22Rv1 (cell line): ENCODE data around the gene HOXD8.

ENCODE experiments used
- ZFX ChIP-seq: fragments of 450-650 bp; IDR thresholded peaks from 2 replicates; pipeline ENCODE4 v1.6.1; 2017; ENCODE audit warnings: antibody characterized with exemption, borderline replicate concordance
- TF ChIP-seq, protein P1 (sequence below): fragments of 450-650 bp; IDR thresholded peaks from 2 replicates; pipeline ENCODE4 v1.5.1; 2017; ENCODE audit warnings: mild to moderate bottlenecking

DNA sequence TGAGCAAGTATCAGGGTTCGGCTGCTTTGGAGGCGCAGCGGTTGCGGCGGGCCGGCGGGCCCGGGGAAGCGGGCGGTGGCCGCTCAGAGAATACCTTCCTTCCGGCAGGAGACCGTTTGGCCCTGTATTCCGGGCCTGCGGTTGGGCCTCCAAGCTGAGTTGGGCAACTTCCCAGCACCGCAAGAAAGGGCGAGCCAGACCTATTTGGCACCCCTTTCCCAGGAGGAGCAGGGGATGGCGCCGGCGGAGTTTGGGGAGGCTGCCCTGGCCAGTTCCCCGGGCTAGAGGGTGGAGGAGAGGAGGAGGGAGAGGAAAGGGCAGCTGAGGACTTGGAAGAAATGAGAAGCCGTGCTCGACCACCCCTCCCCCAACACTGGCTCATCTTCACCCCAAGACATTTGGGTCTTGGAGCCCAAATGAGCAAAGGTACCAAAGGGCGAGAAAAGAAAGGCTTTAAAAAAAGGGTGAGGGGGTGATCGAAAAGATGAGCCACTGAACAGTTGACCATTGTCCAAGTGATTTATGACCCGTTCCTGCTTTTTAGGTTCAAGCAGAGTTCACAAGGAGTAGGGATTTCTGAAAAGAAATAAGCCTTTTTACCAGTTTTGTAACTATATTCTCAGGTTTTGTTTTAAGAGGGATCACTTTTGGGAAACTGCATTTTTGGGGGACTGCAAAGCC is 36.0 kb downstream of the HOXD8 start:
- TF ChIP-seq, protein P1, sequence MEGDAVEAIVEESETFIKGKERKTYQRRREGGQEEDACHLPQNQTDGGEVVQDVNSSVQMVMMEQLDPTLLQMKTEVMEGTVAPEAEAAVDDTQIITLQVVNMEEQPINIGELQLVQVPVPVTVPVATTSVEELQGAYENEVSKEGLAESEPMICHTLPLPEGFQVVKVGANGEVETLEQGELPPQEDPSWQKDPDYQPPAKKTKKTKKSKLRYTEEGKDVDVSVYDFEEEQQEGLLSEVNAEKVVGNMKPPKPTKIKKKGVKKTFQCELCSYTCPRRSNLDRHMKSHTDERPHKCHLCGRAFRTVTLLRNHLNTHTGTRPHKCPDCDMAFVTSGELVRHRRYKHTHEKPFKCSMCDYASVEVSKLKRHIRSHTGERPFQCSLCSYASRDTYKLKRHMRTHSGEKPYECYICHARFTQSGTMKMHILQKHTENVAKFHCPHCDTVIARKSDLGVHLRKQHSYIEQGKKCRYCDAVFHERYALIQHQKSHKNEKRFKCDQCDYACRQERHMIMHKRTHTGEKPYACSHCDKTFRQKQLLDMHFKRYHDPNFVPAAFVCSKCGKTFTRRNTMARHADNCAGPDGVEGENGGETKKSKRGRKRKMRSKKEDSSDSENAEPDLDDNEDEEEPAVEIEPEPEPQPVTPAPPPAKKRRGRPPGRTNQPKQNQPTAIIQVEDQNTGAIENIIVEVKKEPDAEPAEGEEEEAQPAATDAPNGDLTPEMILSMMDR: no peak
- no peak for TF ChIP-seq ZFX
